ENCODE results near the gene SIGLEC10.

GRCh38 chr19:51418707-51419106 is 1.3 kb upstream of the SIGLEC10 start:
- no peak for TF ChIP-seq POLR2AphosphoS5 (IDR thresholded peaks at IDR 0.05)
- no peak for TF ChIP-seq CTCF (IDR thresholded peaks at IDR 0.05 in 8 of 11, conservative IDR thresholded peaks at IDR 0.05 in 3 of 11)
